HG02571 (cell line): ENCODE results near the gene GNB1.
"Not testable (repeated sequence)": the region's sequence is repeated elsewhere in the genome, so short reads cannot be mapped to it uniquely, and the experiment has no call there.

ENCODE experiments used
- ATAC-seq: cut with Tn5 transposase; IDR thresholded peaks from one replicate; pipeline ENCODE4 v1.9.1; 2021; ENCODE audit warnings: mild to moderate bottlenecking, moderate library complexity; ENCODE audit not compliant: unreplicated experiment

The GNB1 gene

DNA sequence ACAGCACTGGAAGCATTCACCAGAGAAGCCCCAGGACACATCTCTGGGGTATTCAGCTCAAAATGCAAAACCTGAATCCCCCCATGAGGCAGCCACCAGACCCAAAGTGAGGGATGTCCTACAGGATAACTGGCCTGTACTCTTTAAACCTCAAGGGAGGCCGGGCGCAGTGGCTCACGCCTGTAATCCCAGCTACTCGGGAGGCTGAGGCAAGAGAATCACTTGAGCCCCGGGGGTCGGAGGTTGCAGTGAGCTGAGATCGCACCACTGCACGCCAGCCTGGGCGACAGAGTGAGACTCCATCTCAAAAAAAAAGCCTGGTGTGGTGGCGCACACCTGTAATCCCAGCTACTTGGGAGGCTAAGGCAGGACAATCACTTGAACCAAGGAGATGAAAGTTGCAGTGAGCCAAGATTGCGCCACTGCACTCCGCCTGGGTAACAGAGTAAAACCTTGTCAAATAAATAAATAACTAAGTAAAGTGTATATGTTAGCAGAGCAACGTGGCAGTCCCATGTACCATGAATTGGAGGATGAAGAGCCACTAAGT, 29.1 kb downstream of the GNB1 start:
- not testable (repeated sequence) for ATAC-seq

DNA sequence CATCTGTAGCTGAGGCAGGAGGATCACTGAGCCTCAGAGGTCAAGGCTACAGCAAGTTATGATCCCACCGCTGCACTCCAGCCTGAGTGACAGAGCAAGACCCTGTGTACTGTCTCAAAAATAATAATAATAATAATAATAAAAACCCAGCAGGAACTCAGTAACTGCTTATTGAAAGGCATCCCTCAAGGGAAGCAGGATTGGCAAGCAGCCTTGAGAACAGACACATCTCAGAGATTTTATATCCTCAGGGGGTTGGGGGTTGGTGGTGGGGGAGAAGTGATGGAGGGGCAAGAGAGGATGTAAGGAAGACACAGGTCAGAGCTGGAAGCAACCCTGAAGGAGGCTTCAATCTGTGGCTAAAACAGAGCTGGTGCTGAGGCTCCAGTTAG, 29.6 kb downstream of the GNB1 start:
- no peak for ATAC-seq

DNA sequence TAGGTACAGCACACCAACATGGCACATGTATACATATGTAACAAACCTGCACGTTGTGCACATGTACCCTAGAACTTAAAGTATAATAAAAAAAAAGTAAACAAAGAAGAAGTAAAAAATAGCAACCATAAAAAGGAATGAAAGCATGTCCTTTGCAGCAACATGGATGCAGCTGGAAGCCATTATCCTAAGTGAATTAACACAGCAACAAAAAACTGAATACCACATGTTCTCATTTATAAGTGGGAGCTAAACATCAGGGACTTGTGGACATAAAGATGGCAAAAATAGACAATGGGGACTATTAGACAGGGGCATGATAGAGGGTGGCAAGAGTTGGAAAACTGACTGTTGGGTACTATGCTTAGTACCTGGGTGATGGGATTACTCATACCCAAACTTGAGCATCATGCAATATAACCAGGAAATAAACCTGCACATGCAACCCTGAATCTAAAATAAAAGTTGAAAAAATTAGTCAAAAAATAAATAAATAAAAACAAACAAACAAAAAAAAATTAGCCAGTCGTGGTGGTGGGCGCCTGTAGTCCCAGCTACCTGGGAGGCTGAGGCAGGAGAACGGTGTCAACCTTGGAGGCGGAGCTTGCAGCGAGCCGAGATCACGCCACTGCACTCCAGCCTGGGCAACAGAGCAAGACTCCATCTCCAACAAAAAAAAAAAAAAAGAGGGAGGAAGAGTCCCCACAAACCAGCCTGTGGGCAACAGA, 30.8 kb downstream of the GNB1 start:
- ATAC-seq = not testable (repeated sequence)

DNA sequence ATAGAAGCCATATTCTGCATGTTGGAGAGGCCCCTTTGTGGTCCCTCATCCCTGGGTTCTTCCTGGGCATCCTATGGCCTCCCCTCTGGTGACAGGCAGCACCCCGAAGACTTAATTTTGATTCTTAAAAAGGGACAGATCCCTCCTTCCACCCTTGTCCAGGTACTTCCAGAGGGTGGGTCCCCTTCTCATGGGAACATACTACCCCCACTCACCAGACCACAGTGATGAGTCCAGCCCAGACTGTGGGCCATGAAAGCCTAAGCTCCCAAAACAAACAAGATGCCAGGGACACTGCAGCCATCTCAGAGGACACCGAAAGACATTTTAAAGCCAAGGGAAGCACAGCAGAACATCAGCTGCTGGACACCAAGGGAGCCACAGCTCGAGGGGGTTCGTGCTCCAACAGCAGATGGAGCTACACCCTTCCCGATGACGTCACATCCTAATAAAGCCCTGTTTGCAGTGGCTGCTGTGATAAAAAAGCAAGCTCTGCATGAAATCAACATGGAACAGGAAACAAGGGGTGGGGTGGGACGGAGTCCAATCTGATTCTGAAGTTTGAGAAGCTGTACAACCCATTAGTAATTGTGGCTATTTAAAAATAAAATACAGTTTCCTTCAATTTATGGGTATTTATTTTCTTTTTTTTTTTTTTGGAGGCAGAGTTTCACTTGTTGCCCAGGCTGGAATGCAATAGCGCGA, 32.4 kb downstream of the GNB1 start:
- no peak for ATAC-seq

DNA sequence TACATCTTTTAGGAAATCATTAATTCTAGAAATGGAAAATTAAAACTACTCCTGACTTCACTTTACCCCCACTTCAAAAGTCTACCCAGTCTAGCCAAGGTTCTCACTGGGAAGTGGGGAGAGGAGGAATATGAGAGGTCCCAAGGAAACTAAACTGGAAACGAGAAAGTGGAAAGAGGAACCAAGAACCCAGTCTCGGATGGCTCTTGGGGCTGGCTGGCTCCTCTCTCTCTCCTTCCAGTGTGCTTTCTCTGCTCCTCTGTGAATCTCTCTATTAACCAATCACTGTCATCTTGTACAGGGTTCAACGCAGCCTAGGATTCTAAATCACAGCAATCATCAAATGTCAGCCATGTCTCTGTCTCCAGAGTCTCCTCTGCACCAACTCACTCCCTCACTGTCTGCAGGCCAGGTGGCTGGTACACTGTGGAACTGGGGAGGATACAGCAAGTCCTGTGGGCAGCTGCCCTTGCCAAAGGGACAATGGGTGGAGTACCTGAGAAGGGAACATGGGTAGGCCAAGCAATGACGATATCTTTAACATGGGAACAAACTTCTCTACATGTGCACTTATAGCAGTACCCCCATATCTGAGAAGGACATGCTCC, 33.7 kb downstream of the GNB1 start:
- no peak for ATAC-seq

DNA sequence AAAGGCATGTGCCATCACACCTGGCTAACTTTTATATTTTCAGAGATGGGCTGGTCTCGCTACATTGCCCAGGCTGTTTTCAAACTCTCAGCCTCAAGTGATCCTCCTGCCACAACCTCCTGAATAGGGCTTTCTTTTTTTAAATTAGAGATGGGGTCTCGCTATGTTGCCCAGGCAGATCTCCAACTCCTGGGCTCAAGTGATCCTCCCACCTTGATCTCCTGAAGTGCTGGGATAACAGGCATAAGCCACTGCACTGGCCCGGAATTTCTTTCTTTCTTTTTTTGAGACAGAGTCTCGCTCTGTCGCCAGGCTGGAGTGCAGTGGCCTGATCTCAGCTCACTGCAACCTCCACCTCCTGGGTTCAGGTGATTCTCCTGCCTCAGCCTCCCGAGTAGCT, 34.7 kb downstream of the GNB1 start:
- ATAC-seq = not testable (repeated sequence)

DNA sequence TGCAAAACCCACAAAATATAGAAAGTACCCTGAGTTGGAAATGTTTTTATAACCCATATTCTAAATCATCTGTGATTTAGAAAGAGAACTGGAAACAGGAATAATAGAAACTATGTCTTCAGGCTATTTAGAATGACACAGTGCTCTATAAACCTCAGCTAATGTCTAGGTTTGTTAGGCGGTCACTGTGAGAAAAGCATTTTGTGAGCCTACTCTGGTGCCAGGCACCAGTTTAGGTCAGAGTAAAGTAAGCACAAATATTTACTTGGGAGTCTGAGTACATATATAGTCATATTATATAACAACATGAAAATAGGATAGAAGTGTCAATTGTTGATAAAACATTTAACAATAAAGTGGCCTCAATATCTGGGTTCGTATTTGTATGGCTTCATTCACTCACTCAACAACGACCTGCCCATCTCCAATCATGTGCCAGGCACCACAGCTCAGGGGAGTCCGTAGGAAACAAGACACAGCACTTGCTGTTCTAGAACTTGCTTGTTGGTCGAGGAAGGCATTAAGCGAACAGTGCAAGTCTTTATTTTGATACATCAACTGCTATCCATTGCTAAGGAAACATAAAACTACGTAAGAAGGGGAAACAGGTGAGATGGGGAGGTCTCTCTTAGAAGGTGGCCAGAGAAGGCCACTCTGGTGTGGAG, 37.2 kb downstream of the GNB1 start:
- no peak for ATAC-seq

DNA sequence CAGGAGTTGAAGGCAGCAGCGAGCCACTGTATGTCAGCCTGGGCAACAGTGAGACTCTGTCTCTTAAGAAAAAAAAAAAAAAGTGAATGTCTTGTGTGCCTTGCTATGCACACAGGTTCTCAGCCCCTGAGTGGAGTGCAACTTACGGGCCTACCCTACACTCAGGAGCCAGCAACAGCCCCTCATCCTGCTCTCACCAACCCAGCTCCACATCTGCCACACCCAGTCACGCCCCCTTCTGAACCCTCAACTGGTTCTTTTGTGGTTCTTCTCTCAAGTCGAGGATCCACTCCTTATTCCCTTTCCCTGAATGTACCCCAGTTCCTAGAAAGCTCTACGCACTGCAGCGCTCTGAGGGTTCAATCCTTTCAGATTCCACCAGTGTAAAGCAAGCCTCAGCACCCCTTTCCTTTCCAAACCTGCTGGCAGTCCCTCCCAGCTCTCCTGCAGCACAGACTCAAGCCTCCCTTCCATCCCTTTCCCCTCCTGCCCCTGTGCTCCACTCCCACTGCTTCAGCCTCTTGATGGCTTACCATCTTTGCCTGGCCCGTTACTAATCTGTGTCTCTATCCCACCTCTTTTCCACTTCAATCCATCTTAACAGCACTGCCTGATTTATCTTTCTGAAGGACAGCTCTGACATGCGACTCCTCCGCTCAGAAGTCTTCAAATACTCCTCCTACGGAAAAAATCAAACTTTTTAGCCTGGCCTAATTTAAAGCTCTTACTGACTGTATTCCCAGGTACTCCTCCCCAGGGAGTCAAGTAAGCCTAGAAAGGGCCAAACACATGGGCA, 38.1 kb downstream of the GNB1 start:
- ATAC-seq = no peak

DNA sequence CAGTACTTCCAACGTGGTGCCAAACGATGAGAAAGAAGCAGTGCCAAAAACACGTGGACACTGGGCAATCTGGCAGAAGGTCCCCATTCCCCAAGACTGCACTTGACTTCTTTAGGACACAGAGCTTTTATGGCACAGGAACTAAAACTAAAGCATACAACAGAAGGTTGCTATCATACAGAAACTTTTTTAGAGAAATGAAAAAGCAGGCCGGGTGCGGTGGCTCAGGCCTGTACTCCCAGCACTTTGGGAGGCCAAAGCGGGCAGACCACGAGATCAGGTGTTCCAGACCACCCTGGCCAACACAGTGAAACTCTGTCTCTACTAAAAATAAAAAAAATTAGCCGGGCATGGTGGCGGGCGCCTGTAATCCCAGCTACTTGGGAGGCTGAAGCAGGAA, 43.0 kb downstream of the GNB1 start:
- no peak for ATAC-seq

DNA sequence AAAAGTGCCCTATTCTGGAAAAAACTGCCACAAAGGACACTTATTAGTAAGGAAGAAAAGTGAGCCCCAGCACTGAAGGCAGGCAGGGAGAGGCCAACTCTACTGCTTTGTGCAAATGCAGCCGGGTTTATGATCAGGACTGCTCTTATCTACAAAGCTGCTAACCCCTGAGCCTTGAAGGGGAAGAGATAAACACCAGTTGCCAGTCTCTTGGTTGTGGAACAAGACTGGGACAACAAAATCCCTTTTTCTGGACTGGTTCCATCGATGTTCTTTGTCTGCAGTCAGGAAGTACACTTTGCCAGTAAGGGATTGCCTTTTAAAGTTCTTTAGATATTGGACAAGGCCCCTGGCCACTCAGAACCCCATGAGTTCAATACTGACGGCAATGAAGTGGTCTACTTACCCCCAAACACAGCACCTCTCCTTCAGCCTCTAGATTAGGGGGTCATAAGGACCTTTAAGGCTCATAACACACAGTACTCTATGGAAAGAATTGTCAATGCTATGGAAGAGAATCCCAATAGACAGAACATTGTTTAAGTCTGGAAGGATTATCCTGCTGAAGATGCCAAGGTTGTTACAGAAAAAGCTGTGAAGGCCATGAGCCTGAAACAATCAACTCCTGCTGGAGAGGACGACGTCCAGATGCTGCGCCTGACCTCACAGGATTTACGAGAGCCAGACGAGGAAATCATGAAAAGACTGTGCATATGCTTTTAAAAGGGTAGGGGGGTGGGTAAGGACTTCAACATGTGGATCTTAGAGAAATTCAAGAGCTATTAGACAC, 43.6 kb downstream of the GNB1 start:
- no peak for ATAC-seq

DNA sequence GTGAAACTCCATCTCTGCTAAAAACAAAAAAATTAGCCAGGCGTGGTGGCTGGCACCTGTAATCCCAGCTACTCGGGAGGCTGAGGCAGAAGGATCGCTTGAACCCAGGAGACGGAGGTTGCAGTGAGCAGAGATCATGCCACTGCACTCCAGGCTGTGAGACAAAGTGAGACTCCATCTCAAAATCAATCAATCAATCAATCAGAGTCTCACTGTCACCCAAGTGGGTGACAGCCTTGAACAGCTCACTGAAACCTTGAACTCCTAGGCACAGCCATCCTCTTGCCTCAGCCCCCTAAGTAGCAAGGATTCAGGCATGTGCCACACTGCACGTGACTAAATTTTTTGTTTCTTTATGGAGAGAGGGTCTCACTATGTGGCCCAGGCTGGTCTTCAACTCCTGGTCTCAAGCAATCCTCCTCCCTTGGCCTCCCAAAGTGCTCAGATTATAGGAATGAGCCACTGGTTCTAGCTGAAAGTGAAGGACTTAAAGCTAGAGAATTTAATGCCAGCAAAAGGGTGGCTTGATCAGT, 44.4 kb downstream of the GNB1 start:
- no peak for ATAC-seq

DNA sequence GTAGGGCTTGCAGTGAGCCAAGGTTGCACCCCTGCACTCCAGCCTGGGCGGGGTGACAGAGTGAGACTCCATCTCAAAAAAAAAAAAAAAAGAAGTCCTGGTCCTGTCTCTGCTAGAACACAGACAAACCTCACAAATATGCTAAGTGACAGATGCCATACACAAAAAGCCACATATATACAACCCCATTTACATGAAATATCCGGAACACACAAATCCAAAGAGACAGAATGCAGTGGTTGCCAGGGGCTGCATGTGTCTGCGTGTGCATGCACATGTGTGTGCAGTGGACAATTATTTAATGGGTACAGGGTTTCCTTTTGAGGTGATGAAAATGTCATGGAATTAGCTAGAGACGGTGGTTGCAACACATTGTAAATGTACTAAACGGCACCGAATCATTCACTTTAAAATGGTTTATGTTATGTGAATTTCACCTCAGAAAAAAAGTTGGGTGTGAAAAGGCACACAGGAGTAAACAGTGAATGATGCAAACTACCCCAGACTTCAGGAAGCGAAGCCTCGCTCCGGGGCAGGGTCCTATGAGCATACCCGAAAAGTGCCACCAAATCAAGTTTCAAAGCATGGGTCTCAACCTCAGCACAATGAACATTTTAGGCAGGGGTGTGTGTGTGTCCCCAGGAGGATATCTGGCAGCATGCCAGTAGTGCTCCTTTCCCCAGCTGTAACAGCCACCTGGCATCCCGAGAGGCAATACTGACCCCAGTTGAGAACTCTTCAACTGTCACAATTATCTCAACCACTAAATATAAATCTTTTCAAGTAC, 48.3 kb downstream of the GNB1 start:
- no peak for ATAC-seq

DNA sequence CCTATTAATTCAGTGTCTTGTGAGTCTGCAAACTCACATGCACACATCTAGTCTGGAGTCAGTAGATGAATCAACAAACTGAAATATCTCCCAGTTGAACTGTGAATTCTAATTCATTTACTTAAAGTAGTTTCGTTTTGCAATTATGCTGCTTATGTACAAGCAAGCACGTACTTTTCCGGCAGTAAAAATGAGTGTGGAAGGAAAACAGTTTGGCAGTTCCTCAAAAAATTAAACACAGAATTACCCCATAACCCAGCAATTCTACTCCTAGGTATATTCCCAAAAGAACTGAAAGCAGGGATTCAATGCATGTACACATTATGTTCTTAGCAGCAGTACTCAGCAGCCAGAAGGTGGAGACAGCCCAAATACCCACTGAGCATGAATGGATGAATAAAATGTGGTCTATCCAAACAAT, 49.3 kb downstream of the GNB1 start:
- ATAC-seq = no peak

DNA sequence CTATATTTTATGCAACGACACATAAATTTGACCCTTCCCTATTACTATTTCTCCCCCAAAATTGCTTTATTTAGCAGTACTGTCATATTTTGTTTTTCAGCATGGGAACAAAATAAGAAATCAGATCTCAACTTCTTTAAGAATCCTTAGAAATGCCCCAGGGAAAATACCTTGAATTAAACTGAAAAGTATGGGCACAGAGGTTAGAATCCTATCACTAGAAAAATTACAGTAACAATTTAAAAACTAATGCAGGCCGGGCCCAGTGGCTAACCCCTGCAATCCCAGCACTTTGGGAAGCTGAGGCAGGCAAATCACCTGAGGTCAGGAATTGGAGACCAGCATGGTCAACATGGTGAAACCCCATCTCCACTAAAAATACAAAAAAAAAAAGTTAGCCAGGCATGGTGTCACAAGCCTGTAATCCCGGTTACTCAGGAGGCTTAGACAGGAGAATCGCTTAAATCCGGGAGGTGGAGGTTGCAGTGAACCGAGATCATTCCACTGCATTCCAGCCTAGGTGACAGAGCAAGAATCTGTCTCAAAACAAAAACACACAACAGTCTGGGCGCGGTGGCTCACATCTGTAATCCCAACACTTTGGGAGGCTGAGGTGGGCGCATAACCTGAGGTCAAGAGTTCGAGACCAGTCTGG, 51.4 kb downstream of the GNB1 start:
- no peak for ATAC-seq

DNA sequence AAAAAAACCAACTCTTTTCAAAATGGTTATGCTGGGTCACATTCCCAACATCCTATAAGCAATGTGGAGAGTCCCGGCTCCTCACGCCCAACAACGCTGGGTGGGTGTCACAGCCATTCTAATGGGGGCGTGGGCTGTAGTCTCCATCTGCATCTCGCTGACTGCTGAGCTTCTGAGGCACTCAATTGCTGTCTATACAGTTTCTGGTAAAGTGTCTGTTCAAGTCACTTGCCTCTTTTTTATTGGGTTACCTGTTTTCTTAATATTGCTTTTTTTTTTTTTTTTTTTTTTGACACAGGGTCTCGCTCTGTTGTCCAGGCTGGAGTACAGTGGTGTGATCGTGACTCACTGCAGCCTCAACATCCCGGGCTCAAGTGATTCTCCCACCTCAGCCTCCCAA, 54.8 kb downstream of the GNB1 start:
- no peak for ATAC-seq

DNA sequence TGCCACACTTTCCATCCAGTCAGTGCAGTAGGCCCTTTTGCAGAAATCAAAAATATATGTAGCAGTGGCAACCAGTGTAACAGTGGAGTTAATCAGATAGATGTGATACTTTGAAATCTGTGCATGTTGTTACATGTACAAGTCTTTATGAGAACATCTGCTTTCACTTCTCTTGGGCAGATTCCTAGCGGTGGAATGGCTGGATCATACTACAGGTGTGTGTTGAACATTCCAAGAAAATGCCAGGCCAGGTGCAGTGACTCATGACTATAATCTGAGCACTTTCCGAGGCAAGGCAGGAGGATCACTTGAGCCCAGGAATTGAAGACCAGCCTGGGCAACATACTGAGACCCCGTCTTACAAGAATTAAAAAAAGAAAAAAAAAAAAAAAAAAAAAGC, 55.3 kb downstream of the GNB1 start:
- no peak for ATAC-seq

DNA sequence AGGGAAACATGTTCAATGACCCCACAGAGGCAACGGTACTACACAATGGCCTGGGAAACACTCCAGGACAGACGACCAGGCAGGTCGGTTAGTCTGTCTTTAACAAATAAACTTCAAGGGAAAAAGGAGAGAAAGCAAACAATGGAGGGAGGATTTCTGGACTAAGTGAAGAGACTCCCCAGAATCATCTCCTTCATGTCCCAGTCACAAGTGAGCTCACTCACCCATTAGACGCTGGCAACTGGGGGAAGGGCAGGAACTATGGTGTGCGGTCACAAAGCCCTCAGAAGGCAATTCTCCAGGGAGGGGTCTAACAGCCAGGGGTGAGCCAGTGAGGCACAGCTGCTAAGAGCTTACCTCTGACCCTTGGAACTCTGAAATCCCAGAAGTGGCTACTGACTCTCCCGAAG, 57.0 kb downstream of the GNB1 start:
- ATAC-seq = no peak

DNA sequence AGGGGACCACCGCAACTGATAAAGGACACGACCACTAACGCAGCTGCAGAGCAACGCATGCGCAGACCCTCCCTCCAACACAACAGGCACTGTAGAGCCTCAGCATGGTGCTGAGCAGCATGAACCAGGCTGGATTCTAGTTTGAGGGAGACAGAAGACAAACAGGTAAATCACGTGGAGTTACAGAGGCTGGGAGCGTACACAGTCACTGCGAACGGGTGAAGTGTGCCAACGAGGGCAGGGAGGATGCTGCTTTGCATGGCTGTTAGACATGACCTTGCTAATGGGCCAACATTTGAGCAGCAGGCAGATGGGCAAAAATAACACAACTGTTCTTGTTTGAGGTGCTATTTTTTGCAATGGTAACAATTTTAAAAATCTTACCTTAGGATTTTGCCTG, 57.4 kb downstream of the GNB1 start:
- ATAC-seq = no peak
